Activated naive CD8-positive, alpha-beta T cell treated with anti-CD3 and anti-CD28 coated beads, Interleukin-2, amount 10 ng/mL, durations not matched to agents 7 days and 5 days (primary cell): ENCODE measurements around the gene UPF1. TPM values are rescaled to one million over a fixed set of nuclear protein-coding genes. Genes with fewer than 3 reads are reported as not detected.

ENCODE experiments used
- ATAC-seq: fragments of 150-1000 bp; cut with Tn5 transposase; one replicate; pipeline ENCODE4 v1.10.0; 2021; ENCODE audit warnings: low read depth, moderate library complexity
- POLR2A ChIA-PET: fragments of 350-600 bp; sonication (Branson Sonifier 250); formaldehyde crosslinking; loops from one replicate; lab custom pipeline; 2021; ENCODE audit warnings: antibody characterized with exemption; lab: Charles Lee
- DNase-seq: peaks from one replicate; pipeline ENCODE4 v3.0.0; 2021
- H3K27ac Mint-ChIP-seq: one replicate; pipeline ENCODE4 v1.8.0; 2022; ENCODE audit warnings: mild to moderate bottlenecking, mixed read lengths
- H3K27me3 Mint-ChIP-seq: one replicate; pipeline ENCODE4 v1.8.0; 2022; ENCODE audit warnings: mild to moderate bottlenecking, moderate library complexity, mixed read lengths
- H3K36me3 Mint-ChIP-seq: one replicate; pipeline ENCODE4 v1.8.0; 2021; ENCODE audit warnings: mild to moderate bottlenecking, mixed read lengths
- H3K4me1 Mint-ChIP-seq: one replicate; pipeline ENCODE4 v1.8.0; 2021; ENCODE audit warnings: mixed read lengths
- H3K4me3 Mint-ChIP-seq: one replicate; pipeline ENCODE4 v1.8.0; 2022; ENCODE audit warnings: mild to moderate bottlenecking, moderate library complexity, mixed read lengths
- H3K9me3 Mint-ChIP-seq: one replicate; pipeline ENCODE4 v1.8.0; 2021; ENCODE audit warnings: mixed read lengths
- total RNA-seq, 2 experiments: library from RNA; stranded (reverse); gene quantifications; one replicate each; pipeline ENCODE4 v1.2.3, GENCODE V29; 2021

UPF1 gene
- total RNA-seq, 2 experiments from 2014 or later = 90.4 to 93.2 TPM

DNA sequence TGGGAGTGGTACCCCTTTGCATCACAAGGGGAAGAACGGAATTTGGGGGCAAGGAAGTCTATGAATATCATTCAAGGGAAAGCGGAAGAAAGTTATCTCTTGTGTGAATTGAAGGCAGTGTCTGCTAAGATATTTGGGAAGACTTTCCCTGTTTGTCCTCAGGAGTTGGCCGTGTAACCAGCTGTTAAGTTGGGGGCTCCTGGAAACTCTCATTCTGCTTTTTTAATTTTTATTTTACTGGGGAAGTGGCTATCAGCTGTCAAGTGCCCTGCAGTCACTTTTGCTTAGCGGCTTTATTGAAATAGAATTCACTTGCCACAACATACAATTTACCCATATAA is 2.9 kb downstream of the UPF1 start:
- DNase-seq = no peak
- Mint-ChIP-seq H3K27me3 (no peaks in the 10 kb centered on the region), H3K4me3 (peak overlapping the region; percentile 89), H3K36me3 (peaks cover 32% of the 10 kb centered on the region), H3K4me1 (peaks cover 34% of the 10 kb centered on the region), H3K27ac (no peak overlapping the region), H3K9me3 (no peaks in the 10 kb centered on the region)
- no peak for ATAC-seq
- POLR2A ChIA-PET = interaction anchor here (0.6 kb wide), 1 partner anchor 9 kb away, joined by 4 read pairs; no protein-coding TSS in a partner anchor

DNA sequence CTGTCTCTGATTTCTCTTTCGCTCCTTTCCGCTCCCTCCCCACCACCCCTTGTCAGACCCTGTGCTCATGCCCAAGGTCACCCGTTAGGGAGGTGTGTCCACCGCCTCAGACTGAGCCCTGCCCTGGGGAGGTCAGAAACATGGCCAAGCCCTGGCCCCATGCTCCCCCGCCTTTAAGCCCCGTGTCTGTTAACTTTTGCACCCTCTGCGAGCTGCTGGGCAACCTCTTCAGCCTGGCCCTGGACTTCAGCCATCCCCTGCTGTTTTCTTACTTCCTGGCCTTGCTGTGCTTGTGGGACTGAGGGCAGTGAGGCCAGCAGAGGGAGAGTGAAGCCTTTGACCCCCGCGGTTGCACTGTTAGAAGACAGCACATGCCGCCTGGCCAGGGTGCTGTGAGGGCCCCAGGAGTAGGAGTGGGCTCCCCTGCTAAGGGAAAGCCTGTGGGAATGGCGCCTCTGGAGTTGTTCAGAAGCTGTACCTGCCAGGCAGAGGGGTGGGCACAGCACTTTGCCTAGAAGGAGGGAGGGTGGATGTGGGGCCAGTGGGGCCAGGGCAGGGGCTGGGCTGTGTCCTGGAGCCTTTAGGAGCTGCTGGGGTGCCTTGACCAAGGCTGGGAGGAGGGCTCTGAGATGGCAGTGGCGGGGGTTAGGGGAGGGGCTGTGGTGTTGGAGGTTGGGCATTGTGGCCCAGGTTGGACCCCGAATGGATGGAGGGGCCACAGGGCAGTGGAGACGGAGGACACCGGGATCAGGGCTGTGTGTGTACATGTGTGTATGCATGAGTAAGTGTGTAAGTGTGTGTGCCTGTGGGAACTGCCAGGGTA is 7.9 kb downstream of the UPF1 start:
- H3K36me3 Mint-ChIP-seq = peaks cover 21% of the 10 kb centered on the region
- H3K9me3 Mint-ChIP-seq = no peaks in the 10 kb centered on the region
- peaks cover 44% of the 10 kb centered on the region for H3K4me1 Mint-ChIP-seq
- no peaks in the 10 kb centered on the region for H3K27me3 Mint-ChIP-seq
- no peak overlapping the region for H3K27ac Mint-ChIP-seq
- DNase-seq (no peak), ATAC-seq (no peak)
- no peak overlapping the region for H3K4me3 Mint-ChIP-seq
- POLR2A ChIA-PET = interaction anchor here (1.5 to 6.2 kb wide), 2 partner anchors 7 to 16 kb away, joined by 3 to 46 read pairs; partner anchors contain the start of gene UPF1

DNA sequence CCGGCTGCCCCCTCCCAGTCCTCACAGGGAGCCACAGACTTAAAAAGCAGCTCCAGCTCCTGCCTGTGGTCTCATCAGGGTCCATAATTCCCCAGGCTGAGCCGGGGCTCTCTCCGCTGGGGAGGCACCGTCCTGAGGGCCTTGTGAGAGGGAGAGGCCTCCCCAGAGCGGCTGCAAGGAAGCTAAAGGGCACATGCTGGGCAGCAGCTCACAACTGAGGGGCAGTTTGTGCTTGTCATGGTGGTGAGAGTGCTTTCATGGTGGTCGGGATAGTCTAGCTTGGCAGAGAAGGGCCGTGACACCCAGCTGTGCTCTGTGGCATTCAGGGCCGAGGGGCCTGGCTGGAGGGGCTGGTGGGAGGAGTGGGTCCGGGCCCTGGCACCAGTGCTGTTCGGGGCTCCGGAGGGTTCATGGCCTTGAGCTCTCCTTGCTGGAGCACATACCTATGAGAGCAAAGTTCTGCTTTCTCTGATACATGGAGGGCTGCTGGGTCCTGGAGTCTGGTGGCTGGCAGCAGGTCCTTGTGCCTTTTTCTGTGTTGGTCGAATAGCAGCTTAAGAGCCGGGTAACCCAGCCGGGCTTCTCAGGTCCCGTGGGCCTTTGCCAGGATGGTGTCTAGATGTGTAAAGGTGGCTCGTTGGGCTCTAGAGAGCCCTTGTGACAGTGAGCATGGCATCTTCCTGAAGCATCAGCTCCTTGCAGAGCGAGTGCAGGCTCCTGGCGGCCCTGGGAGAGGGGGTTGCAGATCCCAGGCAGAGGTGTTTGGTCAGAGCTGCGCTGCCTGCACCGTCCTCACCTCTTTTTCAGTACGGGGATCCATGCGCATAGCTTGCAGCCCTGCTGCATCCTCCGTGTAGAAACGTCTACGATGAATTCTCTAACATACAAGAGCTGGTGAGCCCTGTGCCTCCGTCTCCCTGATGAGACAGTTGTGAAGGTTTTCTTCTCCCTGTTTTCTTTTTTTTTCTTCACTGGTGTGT is 8.8 kb downstream of the UPF1 start:
- Mint-ChIP-seq H3K9me3 (no peaks in the 10 kb centered on the region), H3K27me3 (no peaks in the 10 kb centered on the region), H3K4me3 (no peak overlapping the region), H3K36me3 (peaks cover 17% of the 10 kb centered on the region), H3K27ac (peak overlapping the region; percentile 8), H3K4me1 (peaks cover 36% of the 10 kb centered on the region)
- DNase-seq = no peak
- POLR2A ChIA-PET = interaction anchor here (1.5 to 6.2 kb wide), 2 partner anchors 8 to 16 kb away, joined by 3 to 46 read pairs; partner anchors contain the start of gene UPF1
- no peak for ATAC-seq

- no peak for DNase-seq
- Mint-ChIP-seq H3K9me3 (no peaks in the 10 kb centered on the region), H3K27ac (no peak overlapping the region), H3K36me3 (peaks cover 16% of the 10 kb centered on the region), H3K4me1 (peaks cover 32% of the 10 kb centered on the region), H3K4me3 (no peak overlapping the region), H3K27me3 (no peaks in the 10 kb centered on the region)
- ATAC-seq = no peak
- POLR2A ChIA-PET = interaction anchor here (1.0 to 6.2 kb wide), 3 partner anchors 9 to 78 kb away, joined by 3 to 46 read pairs (median 3); partner anchors contain the start of genes COPE, DDX49 and UPF1
Observed at GRCh38 chr19:18841400-18841799, 9.6 kb downstream of the UPF1 start.

- POLR2A ChIA-PET = interaction anchor here (1.0 to 6.2 kb wide), 2 partner anchors 10 to 77 kb away, joined by 3 to 46 read pairs; partner anchors contain the start of genes COPE, DDX49 and UPF1
- DNase-seq (no peak), ATAC-seq (no peak)
- Mint-ChIP-seq H3K36me3 (peaks cover 15% of the 10 kb centered on the region), H3K9me3 (no peaks in the 10 kb centered on the region), H3K27ac (no peak overlapping the region), H3K4me1 (peaks cover 37% of the 10 kb centered on the region), H3K4me3 (peak overlapping the region; percentile 37), H3K27me3 (no peaks in the 10 kb centered on the region)
Observed at GRCh38 chr19:18842166-18842565, 10.4 kb downstream of the UPF1 start.

DNA sequence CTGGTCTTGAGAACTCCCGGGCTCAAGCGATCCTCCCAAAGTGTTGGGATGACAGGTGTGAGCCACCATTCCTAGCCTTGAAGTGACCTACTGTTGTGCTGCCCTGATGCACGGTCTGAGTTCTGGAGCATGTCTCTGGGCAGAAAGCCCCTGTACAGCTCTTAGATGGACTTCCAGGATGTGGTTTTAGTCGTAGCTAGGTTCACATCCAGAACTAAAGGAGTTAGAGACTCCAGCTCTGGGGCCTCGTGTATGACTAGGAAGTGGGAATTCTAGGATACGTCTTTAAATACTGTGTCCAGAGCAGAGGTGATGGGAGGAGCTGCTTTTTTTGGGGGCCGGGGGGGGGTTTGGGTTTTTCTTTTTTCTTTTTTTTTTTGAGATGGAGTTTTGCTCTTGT is 12.2 kb downstream of the UPF1 start:
- peak overlapping the region; percentile 64 for H3K4me3 Mint-ChIP-seq
- H3K9me3 Mint-ChIP-seq = no peaks in the 10 kb centered on the region
- ATAC-seq = peak; percentile 41
- DNase-seq = no peak
- H3K36me3 Mint-ChIP-seq = peaks cover 12% of the 10 kb centered on the region
- H3K27ac Mint-ChIP-seq = peak overlapping the region; percentile 78
- peaks cover 42% of the 10 kb centered on the region for H3K4me1 Mint-ChIP-seq
- POLR2A ChIA-PET = interaction anchor here (0.6 to 6.2 kb wide), 8 partner anchors 9 to 373 kb away, joined by 3 to 46 read pairs (median 4); partner anchors contain the start of genes COPE, DDX49, REX1BD and UPF1
- no peaks in the 10 kb centered on the region for H3K27me3 Mint-ChIP-seq

DNA sequence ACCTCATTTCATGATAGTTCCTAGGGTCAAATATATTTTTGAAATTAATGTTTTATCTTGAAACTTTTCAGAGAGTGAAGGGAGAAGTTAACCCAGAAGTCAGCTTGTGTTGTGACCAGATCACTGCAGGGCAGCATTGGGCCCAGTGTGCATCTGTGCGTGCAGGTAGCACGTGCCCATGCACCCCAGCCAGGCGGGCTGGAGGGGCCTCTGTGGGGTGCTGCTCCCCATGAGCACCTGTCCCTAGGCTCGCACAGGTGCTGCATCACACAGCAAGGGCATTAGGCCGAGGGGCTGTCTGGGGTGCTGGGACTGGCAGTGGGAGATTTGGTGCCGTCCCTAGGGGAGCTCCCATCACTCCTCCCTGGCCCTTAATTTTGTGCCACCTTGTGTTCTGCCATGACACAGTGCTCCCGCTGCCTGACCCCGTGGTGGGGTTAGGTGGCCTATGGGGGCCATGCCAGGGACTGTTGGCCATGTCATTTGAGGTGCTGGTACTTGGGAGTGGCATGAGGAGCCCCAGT is 13.1 kb downstream of the UPF1 start:
- H3K36me3 Mint-ChIP-seq = peaks cover 13% of the 10 kb centered on the region
- POLR2A ChIA-PET = interaction anchor here (0.7 to 6.2 kb wide), 3 partner anchors 13 to 256 kb away, joined by 3 to 46 read pairs (median 8); partner anchors contain the start of genes REX1BD and UPF1
- H3K4me3 Mint-ChIP-seq = no peak overlapping the region
- peaks cover 46% of the 10 kb centered on the region for H3K4me1 Mint-ChIP-seq
- DNase-seq (no peak), ATAC-seq (no peak)
- H3K27me3 Mint-ChIP-seq = no peaks in the 10 kb centered on the region
- H3K27ac Mint-ChIP-seq = peak overlapping the region; percentile 73
- H3K9me3 Mint-ChIP-seq = no peaks in the 10 kb centered on the region

DNA sequence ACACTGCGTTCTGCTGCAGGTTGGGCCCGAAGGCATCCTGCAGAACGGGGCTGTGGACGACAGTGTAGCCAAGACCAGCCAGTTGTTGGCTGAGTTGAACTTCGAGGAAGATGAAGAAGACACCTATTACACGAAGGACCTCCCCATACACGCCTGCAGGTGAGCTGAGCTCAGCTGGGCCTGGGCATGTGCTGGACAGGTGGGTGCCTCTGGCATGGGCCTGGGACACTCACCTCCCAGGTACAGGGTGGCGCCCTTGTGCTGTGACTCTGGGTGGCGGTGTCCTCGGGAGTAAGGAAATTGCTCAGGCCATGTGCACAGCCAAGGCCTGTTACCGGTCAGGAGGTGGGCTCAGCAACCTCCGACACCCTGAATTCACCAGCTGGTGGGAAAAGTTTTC is 14.2 kb downstream of the UPF1 start:
- DNase-seq (no peak), ATAC-seq (no peak)
- Mint-ChIP-seq H3K4me1 (peaks cover 46% of the 10 kb centered on the region), H3K27me3 (no peaks in the 10 kb centered on the region), H3K27ac (no peak overlapping the region), H3K9me3 (no peaks in the 10 kb centered on the region), H3K36me3 (peaks cover 13% of the 10 kb centered on the region), H3K4me3 (no peak overlapping the region)
- POLR2A ChIA-PET = interaction anchor here (6.2 kb wide), 1 partner anchor 14 kb away, joined by 46 read pairs; the partner anchor contains the start of gene UPF1

- no peaks in the 10 kb centered on the region for H3K9me3 Mint-ChIP-seq
- no peaks in the 10 kb centered on the region for H3K27me3 Mint-ChIP-seq
- DNase-seq (peak; percentile 73), ATAC-seq (peak; percentile 58)
- no peak overlapping the region for H3K4me3 Mint-ChIP-seq
- POLR2A ChIA-PET = interaction anchor here (0.9 to 1.2 kb wide), 3 partner anchors 15 to 493 kb away, joined by 3 to 5 read pairs (median 3); partner anchors contain the start of gene UPF1
- H3K36me3 Mint-ChIP-seq = peaks cover 13% of the 10 kb centered on the region
- peaks cover 42% of the 10 kb centered on the region for H3K4me1 Mint-ChIP-seq
- no peak overlapping the region for H3K27ac Mint-ChIP-seq
Observed at GRCh38 chr19:18846862-18847548, 15.2 kb downstream of the UPF1 start.

DNA sequence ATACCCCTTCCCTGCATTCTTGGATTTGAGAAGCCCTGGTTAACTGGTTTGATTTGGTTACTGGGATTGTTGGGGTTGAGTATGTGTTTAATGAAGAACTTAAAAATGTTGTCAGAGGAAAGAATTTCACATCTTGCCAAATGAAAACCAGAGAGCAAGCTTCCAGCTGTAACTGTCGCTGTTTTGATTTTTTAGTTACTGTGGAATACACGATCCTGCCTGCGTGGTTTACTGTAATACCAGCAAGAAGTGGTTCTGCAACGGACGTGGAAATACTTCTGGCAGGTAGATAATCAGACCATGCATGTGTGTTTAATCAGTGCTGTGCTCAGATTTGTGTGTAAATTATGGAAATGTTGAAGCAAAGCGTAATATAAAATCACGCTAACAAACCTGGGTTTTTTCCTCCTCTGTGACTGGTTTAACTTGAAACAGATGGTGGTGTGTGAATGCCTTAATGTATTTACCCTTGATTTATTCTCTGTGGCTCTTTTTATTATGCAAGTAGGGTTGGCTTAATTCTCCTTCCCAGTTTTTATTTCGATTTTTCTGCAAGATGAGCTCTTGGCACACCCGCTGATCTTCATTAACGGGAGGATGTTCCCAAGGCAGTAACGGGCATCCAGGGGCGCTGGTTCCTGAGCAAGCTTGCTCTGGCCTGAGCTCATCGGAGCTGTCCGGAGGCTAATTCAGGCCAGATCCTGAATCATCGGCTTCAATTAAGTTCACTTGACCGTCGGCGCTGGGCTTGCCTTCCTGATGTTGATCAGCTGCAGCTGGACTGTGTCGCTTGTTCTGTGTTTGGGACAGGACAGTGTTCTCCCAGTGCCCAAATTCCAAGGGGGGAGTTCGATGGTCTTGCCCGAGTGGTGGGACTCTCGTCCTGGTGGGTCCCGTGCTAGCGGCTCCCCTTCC is 16.0 kb downstream of the UPF1 start:
- Mint-ChIP-seq H3K9me3 (no peaks in the 10 kb centered on the region), H3K36me3 (peaks cover 13% of the 10 kb centered on the region), H3K27me3 (no peaks in the 10 kb centered on the region), H3K4me3 (no peak overlapping the region), H3K27ac (no peak overlapping the region), H3K4me1 (peaks cover 38% of the 10 kb centered on the region)
- POLR2A ChIA-PET = interaction anchor here (0.6 to 1.2 kb wide), 4 partner anchors 16 to 493 kb away, joined by 3 to 5 read pairs (median 4); partner anchors contain the start of gene UPF1
- ATAC-seq = no peak
- no peak for DNase-seq

- H3K27me3 Mint-ChIP-seq = no peaks in the 10 kb centered on the region
- DNase-seq (no peak), ATAC-seq (no peak)
- POLR2A ChIA-PET = no interaction called here
- H3K9me3 Mint-ChIP-seq = no peaks in the 10 kb centered on the region
- peak overlapping the region; percentile 35 for H3K27ac Mint-ChIP-seq
- H3K4me3 Mint-ChIP-seq = no peak overlapping the region
- H3K36me3 Mint-ChIP-seq = peaks cover 18% of the 10 kb centered on the region
- peaks cover 26% of the 10 kb centered on the region for H3K4me1 Mint-ChIP-seq
Observed at GRCh38 chr19:18848878-18849661, 17.3 kb downstream of the UPF1 start.
